Spleen (tissue), 11 donors: ENCODE data around the gene PRRX2. TPM values are rescaled to one million over a fixed set of nuclear protein-coding genes. Genes with fewer than 3 reads are reported as not detected.

Experiments
- DNase-seq: peaks from one replicate; pipeline ENCODE4 v3.0.0-alpha.2; 2020
- H3K27ac ChIP-seq, 8 donors: fragments of 200-600 bp; sonication (generic) in 7 of 8; 1 replicate in 4 of 8; 2 replicates in 4 of 8; pipeline versions ENCODE4 v1.5.0 to v1.8.0; 2016 to 2021; ENCODE audit warnings: inconsistent platforms in 4 of 8, mild to moderate bottlenecking in 4 of 8, moderate library complexity in 1 of 8
- H3K27me3 ChIP-seq, 7 donors: fragments of 200-600 bp; sonication (generic) in 6 of 7; replicated peaks in 1 of 7; 1 replicate in 4 of 7; 2 replicates in 3 of 7; pipeline versions ENCODE4 v1.5.0 to v1.8.0; 2016 to 2021; ENCODE audit warnings: inconsistent platforms in 3 of 7, mild to moderate bottlenecking in 1 of 7
- H3K36me3 ChIP-seq, 6 donors: fragments of 200-600 bp; sonication (generic) in 5 of 6; 1 replicate in 4 of 6; 2 replicates in 2 of 6; pipeline versions ENCODE4 v1.5.0 to v1.8.0; 2016 to 2021; ENCODE audit warnings: inconsistent platforms in 2 of 6
- H3K4me1 ChIP-seq, 6 donors: fragments of 200-600 bp; sonication (generic) in 5 of 6; 1 replicate in 3 of 6; 2 replicates in 3 of 6; pipeline versions ENCODE4 v1.5.0 to v1.8.0; 2016 to 2021; ENCODE audit warnings: inconsistent platforms in 3 of 6
- H3K4me3 ChIP-seq, 8 donors: fragments of 200-600 bp; sonication (generic) in 7 of 8; 1 replicate in 4 of 8; 2 replicates in 4 of 8; pipeline versions ENCODE4 v1.5.0 to v1.8.0; 2016 to 2021; ENCODE audit warnings: inconsistent platforms in 4 of 8, mild to moderate bottlenecking in 4 of 8, moderate library complexity in 2 of 8
- H3K9me3 ChIP-seq, 8 donors: fragments of 200-600 bp; sonication (generic) in 7 of 8; 1 replicate in 4 of 8; 2 replicates in 4 of 8; pipeline versions ENCODE4 v1.5.0 to v1.8.0; 2016 to 2021; ENCODE audit warnings: inconsistent platforms in 4 of 8
- POLR2A ChIP-seq, 3 donors: fragments of 450-650 bp; IDR thresholded peaks; one replicate each; pipeline ENCODE4 v1.5.1; 2017; ENCODE audit warnings: antibody characterized with exemption in 3 of 3, mild to moderate bottlenecking in 1 of 3
- POLR2AphosphoS5 ChIP-seq, 3 donors: sonication (generic); formaldehyde crosslinking; IDR thresholded peaks; one replicate each; pipeline ENCODE4 v1.5.1; 2017; ENCODE audit warnings: antibody characterized with exemption in 3 of 3
- WGBS, 5 donors: extraction: QIAGEN DNeasy Blood & Tissue Kit in 3 of 5; methylation state at CpG; one replicate each; pipeline versions ENCODE4 v1.1.5 to v1.1.7; 2013 to 2018; 5-methylcytosine and 5-hydroxymethylcytosine counted together
- intact Hi-C: fragments of 100-400 bp; cut with DNase I; formaldehyde crosslinking; loops from one replicate; pipeline ENCODE4 v1.15.0; 2023; ENCODE audit warnings: low total_unique reads
- polyA plus RNA-seq, 3 donors: library from polyadenylated mRNA; stranded (reverse); fragments of 200-250 nt; gene quantifications; one replicate each; pipeline ENCODE4 v1.2.1, GENCODE V29; 2013
- total RNA-seq, 7 donors: library from RNA; depleted of rRNA in 3 of 7; stranded (reverse); fragments of >200 nt in 3 of 7; fragmentation: NEBNext Ultra II Directional in 4 of 7; extraction: Animal tissue kit (Norgen Biotek cat#: 25700) in 4 of 7; gene quantifications; one replicate each; pipeline versions ENCODE4 v1.1.0 to v1.2.1, GENCODE V29; 2016 to 2021
- TF ChIP-seq, protein P1 (sequence below), 11 experiments: fragments of 200-600 bp in 7 of 11; fragments of 450-650 bp in 4 of 11; sonication (generic) in 4 of 11; IDR thresholded peaks in 8 of 11; conservative IDR thresholded peaks in 3 of 11; 1 replicate in 7 of 11; 2 replicates in 4 of 11; pipeline versions ENCODE4 v1.4.0 to v1.8.0; 2016 to 2021; ENCODE audit warnings: antibody characterized with exemption in 11 of 11, inconsistent platforms in 4 of 11, mild to moderate bottlenecking in 1 of 11
- donor health status: healthy with polysubstance abuse.
- donor health status: DM: no; HTN: no; CAD: no; lungs with moderate emphysema.
- donor health status: DM: no; HTN: no; CAD: no.
- donor health status: Bipolar disorder and iron deficiency.
- donor health status: healthy.
- donor health status: DM: no; HTN: no; CAD: no.
- donor health status: DM: yes; HTN: yes; CAD: no.

PRRX2 gene
- total and polyA plus RNA-seq, 10 donors, result 0.32 to 1.5 (median 0.54) TPM; not detected in 5

DNA sequence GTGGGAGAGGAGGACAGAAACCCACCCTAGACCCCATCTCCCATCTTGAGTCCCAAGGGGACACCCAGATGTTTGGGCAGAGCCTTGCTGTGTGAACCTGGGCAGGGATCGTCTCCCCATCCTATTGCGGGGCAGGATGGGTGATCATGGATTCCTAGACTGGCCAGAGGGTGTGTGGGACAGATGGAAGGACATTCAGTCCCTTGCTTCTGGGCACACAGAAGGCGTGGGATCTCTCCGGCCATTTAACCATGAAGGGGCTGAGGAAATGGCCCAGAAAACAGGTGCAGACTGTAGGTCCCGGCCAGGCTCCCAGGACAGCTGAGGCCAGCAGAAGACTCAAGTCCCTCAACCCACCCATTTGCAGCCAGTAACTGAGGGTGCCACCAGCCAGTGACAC lies 57.5 kb downstream of the PRRX2 start:
- no peak overlapping the region for H3K27ac ChIP-seq
- 80 to 96% (median 89%) methylated on average over 5 of the region's 5 CpGs for WGBS, 5 donors
- H3K9me3 ChIP-seq, result no peaks in the 10 kb centered on the region
- H3K4me3 ChIP-seq, result no peak overlapping the region
- TF ChIP-seq POLR2A (IDR thresholded peaks at IDR 0.05) (no peak), POLR2AphosphoS5 (IDR thresholded peaks at IDR 0.05) (no peak)
- TF ChIP-seq, protein P1, sequence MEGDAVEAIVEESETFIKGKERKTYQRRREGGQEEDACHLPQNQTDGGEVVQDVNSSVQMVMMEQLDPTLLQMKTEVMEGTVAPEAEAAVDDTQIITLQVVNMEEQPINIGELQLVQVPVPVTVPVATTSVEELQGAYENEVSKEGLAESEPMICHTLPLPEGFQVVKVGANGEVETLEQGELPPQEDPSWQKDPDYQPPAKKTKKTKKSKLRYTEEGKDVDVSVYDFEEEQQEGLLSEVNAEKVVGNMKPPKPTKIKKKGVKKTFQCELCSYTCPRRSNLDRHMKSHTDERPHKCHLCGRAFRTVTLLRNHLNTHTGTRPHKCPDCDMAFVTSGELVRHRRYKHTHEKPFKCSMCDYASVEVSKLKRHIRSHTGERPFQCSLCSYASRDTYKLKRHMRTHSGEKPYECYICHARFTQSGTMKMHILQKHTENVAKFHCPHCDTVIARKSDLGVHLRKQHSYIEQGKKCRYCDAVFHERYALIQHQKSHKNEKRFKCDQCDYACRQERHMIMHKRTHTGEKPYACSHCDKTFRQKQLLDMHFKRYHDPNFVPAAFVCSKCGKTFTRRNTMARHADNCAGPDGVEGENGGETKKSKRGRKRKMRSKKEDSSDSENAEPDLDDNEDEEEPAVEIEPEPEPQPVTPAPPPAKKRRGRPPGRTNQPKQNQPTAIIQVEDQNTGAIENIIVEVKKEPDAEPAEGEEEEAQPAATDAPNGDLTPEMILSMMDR (IDR thresholded peaks at IDR 0.05 in 8 of 11, conservative IDR thresholded peaks at IDR 0.05 in 3 of 11), result no peak
- H3K36me3 ChIP-seq, result no peaks in the 10 kb centered on the region
- no peak for DNase-seq
- H3K27me3 ChIP-seq, result peaks cover 0 to 88% (median 0%) of the 10 kb centered on the region in 7 donors
- intact Hi-C loops, result no loop called here
- H3K4me1 ChIP-seq, result peaks cover 4 to 8% (median 6%) of the 10 kb centered on the region in 6 donors

DNA sequence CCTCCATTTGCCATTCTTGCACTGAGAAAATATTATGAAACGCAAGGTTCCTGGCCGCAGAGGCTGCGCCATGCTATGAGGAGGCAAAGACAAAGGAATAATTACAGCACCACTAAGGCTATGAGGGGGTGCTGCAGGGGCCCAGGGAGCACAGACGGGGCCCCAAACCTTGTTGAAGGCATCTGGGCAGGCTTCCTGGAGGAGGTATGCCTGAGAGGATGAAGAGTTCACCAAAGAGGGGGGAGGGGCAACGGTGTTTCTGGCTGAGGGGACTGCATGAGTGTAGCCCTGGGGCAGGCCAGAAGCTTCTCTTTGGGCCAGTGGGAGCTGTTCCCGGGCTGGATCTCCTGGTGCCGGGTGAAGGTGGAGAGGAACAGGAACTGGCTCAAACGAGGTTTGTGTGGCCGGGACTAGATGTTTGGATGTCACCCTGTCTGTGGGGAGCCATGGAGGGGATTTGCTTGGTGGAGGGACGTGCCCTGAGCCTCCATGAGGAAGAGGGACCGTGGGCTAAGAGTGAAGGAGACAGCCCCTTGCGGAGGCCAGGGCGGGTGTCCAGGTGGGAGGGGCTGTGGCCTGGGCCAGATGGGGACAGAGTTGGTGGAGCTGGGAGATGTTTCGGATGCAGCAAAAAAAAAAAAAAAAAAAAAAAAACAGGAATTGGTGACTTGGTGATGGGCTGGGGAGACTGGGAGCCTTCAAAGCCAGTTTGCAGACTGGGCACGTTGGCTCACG lies 59.2 kb downstream of the PRRX2 start:
- 76 to 88% (median 84%) methylated on average over 15 to 16 of the region's 16 CpGs for WGBS, 5 donors
- H3K27ac ChIP-seq, result no peak overlapping the region

DNA sequence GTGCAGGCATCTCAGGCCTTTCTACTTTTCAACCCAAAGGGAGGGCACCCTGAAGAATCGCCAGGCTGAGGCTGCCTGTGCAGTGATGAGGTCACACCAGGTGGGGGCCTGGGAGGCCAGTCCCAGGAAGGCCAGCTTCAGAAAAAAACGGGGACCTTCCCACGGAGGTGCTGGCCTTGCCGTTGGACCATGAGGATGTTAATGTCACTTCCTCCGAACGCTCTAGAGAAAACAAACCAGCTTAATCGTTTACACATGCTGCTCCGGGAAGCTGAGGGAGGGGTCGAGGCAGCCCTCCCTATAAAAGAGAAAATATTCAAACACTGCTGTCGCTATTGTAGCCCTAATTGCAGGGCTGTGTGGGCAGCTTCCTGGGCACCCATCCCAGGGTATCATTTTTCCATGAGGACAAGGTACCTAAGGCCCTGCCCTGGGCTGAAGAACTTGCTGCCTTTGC lies 60.4 kb downstream of the PRRX2 start:
- Histone ChIP-seq H3K4me1 (peaks cover 4 to 8% (median 6%) of the 10 kb centered on the region in 6 donors), H3K27ac (no peak overlapping the region), H3K27me3 (peaks cover 0 to 83% (median 0%) of the 10 kb centered on the region in 7 donors), H3K4me3 (no peak overlapping the region), H3K9me3 (no peaks in the 10 kb centered on the region), H3K36me3 (no peaks in the 10 kb centered on the region)
- 36 to 53% (median 41%) methylated on average over 10 of the region's 10 CpGs for WGBS, 5 donors
- intact Hi-C loops, result no loop called here
- no peak for DNase-seq
- no peak for TF ChIP-seq POLR2A (IDR thresholded peaks at IDR 0.05)
- no peak for TF ChIP-seq POLR2AphosphoS5 (IDR thresholded peaks at IDR 0.05)
- TF ChIP-seq, protein P1 (IDR thresholded peaks at IDR 0.05 in 8 of 11, conservative IDR thresholded peaks at IDR 0.05 in 3 of 11), result no peak

More for the DNA sequence above, 59.2 kb downstream of the PRRX2 start:
- no peak for DNase-seq
- H3K27me3 ChIP-seq, result peaks cover 0 to 82% (median 0%) of the 10 kb centered on the region in 7 donors
- peaks cover 4 to 8% (median 6%) of the 10 kb centered on the region in 6 donors for H3K4me1 ChIP-seq
- TF ChIP-seq POLR2A (IDR thresholded peaks at IDR 0.05) (no peak), POLR2AphosphoS5 (IDR thresholded peaks at IDR 0.05) (no peak)
- TF ChIP-seq, protein P1 (IDR thresholded peaks at IDR 0.05 in 8 of 11, conservative IDR thresholded peaks at IDR 0.05 in 3 of 11), result no peak
- no peaks in the 10 kb centered on the region for H3K36me3 ChIP-seq
- intact Hi-C loops, result no loop called here
- H3K4me3 ChIP-seq, result no peak overlapping the region
- no peaks in the 10 kb centered on the region for H3K9me3 ChIP-seq
